ENCODE measurements around the gene E2F4.

E2F4 gene

DNA sequence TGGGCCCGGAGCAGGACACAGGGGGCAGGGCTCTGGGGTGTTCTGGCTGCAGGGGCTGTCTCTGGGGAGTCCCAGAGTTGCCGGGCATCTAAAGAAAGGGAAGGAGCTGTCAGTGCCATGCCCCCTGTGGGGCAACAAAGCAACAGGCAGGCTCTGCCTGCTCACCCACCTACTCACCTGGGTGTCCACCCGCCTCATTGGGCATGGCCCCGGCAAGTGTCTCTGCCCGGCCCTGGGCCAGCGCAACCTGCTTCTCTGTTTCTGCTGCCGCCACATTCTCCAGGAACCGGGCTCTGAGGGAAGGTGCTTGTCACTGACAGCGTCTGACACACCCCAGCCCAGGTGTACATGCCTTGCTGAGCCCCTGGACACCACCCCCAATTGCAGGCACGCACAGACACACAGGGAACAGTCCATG, 42.2 kb downstream of the E2F4 start:
- no peak for DNase-seq (ENCODE audit: low read depth in 2 of 2)

- no peak for DNase-seq (ENCODE audit: low read depth in 2 of 2)
Observed at GRCh38 chr16:67235816-67236562, 44.0 kb downstream of the E2F4 start.

- DNase-seq (ENCODE audit: low read depth in 2 of 2) = peak; percentile 73 to 93
Observed at GRCh38 chr16:67236563-67237395, 44.8 kb downstream of the E2F4 start.

GRCh38 chr16:67237396-67238277, 45.7 kb downstream of the E2F4 start:
- no peak for DNase-seq (ENCODE audit: low read depth in 2 of 2)

GRCh38 chr16:67238278-67238575, 46.3 kb downstream of the E2F4 start:
- no peak for DNase-seq (ENCODE audit: low read depth in 2 of 2)

DNA sequence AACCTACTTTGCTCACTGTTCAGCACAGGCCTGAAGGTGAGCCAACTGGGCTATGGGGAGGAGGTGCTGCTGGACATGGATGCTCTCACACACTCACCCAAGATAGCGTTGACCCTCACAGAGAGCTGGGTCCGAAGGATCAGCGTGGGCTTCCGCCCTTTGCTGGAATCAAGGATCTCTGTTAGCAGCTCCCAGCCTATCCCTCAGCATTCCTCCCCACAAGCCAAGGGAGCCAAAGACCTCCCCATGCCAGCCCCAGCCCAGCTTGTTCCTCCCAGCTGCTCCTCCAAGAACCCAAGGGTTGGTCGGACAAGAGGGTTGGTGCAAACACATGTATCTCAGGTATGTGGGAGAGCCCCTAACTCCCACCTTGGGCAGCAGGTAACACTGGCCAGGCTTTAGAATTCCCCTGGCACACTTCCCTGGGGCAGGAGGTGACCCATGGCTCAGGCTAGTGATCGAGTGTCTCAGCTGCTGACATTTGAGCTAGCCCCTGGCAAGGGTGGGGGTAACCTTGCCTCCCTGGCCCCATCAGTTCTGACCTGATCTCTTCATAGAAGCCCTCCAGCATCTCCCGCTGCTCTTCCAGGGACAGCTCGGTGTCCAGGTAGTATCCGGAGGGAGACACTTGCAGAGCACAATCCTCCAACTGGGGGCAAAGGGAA, 47.0 kb downstream of the E2F4 start:
- no peak for DNase-seq (ENCODE audit: low read depth in 2 of 2)

DNA sequence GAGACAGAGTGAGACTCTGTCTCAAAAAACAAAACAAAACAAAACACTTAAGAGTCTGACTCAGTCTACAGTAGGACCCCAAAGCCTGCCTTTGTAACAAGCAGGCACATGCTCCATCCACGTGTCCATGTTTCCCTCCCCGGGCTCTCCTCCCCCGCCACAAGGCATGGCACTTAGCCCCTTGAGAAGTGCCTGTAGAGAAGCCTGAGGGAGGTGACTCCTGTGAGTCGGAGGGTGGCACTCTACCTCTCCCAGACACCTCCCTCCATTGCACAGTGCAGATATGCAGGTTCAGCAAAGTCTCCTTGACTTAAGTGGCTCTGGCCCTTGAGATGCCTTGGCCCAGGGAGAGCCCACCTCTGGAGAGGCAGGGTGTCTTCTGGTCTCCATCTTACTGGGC, 48.6 kb downstream of the E2F4 start:
- DNase-seq (ENCODE audit: low read depth in 2 of 2) = no peak

DNA sequence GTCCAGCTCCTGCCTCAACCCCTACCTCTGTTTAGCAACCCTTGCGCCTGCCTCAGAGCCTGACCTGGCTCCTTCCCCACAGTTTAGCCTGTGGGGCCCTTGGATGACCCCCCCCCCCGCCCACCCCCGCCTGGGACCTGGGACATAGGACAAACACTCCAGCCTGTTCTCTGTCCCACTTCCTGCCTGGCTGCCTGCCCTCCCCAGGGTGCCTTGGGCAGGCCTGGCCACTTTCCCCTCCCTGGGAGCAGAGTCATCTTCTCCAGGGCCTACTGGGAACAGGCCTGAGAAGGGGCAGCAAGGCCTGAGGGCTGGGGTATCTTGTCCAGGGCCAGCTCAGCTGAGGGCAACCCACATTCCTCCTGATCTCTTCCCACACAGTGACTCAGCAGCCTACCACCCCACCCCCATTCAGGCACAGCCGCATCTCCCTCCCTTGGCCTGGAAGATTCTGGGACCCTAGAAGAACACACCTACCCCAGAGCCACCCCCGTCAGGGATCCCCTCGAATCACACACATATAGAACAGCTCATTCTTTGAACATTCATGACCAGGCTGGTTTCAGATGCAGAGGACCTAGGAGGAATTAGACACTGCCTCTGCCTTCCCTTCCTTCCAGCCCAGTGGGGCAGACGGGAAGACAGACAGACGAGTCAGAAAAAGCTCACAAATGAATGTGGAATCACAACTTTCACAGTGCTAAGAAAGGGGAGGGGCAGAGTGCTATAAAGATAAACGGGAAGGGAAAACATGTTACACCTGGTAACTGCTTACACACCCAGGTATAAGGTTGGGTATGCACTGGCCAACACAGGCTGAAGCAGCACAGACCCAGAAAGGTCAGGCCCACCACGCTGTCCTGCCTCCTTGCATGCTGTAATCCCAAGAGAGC, 49.3 kb downstream of the E2F4 start:
- no peak for DNase-seq (ENCODE audit: low read depth in 2 of 2)

DNA sequence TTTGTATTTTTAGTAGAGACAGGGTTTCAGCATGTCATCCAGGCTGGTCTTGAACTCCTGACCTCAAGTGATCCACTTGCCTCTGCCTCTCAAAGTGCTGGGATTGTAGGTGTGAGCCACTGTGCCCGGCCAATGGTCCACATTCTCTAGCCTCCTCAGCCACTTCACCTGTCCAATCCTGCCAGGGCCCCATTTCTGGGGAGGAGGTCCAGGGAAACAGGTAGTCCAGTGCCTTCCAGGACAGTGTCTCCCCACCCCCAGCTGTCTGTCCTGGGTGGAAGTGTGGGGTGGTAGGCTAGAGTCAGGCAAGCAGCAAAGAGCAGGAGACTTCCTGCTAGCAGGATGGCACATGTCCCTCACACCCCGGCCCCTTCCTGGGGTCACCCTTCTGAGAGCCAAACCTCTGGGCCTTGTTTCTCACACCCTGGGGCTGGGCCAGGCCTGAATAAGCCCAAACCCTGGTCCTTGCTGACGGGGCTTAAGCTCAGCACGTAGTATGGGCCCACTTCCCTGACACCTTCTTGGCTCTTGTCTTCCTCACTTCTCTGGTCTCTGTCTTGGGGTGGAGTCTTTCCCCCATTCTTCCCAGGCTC, 50.3 kb downstream of the E2F4 start:
- DNase-seq (ENCODE audit: low read depth in 2 of 2) = no peak

DNA sequence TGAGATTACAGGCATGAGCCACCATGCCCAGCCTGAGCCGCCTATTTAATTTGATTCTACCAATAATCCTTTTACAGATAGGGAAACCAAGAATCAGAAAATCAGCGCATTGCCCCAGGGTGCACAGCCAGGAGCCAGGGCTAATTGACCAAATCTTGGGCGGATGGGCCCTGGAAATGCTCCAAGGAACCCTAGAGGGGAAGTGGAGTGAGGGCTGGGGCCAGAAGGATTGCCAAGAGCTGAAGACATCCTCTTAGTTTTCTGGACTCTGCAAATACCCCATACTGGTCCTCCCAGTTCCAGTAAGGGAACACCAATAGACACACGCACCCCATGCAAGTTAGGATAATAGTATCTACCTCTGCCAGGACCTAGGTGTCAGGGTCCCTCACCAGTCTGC, 51.5 kb downstream of the E2F4 start:
- no peak for DNase-seq (ENCODE audit: low read depth in 2 of 2)

- DNase-seq (ENCODE audit: low read depth in 2 of 2) = peak; percentile 55 to 71
Observed at GRCh38 chr16:67244387-67245185, 52.6 kb downstream of the E2F4 start.

DNA sequence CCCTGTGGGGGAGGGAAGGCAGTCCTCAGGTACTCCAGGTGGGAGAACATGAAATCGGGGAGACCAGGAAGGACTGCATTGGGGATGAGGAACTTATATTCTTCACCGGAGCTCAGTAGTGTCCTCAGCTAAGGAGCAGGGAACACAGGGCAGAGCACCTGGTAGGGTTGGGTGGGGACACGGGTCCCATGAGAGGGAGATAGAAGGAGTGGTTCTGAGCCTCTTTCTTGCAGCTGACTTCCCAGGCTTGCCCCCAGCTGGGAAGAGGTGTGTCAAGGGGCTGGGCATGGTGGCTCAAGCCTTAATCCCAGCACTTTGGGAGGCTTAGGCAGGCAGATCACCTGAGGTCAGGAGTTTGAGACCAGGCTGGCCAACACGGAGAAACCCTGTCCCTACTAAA, 53.2 kb downstream of the E2F4 start:
- no peak for DNase-seq (ENCODE audit: low read depth in 2 of 2)

GRCh38 chr16:67245674-67246080, 53.7 kb downstream of the E2F4 start:
- DNase-seq (ENCODE audit: low read depth in 2 of 2) = no peak

GRCh38 chr16:67246081-67246755, 54.3 kb downstream of the E2F4 start:
- DNase-seq (ENCODE audit: low read depth in 2 of 2) = peak in 1 of 2 donors; percentile 54

DNA sequence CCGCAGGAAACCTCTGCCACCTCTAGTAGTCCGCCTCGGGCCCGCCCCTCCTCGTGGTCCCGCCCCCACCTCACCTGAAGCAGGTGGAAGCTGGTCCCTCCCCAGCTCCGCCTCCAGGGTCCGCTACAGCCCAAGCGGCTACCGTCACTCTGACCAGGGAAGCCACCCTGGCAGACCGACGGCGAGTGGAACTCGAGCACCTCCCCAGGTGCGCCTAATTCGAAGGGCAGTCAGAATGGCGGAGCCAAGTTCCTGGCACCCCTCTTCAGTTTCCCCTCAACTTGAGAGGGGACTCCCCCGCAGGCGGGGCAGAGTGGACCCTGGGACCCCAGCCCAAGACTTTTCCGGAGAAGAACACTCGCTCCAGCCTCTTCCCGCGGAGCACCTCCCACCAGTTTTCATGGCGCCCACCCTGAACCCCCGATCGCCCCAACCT, 54.8 kb downstream of the E2F4 start:
- no peak for DNase-seq (ENCODE audit: low read depth in 2 of 2)

DNA sequence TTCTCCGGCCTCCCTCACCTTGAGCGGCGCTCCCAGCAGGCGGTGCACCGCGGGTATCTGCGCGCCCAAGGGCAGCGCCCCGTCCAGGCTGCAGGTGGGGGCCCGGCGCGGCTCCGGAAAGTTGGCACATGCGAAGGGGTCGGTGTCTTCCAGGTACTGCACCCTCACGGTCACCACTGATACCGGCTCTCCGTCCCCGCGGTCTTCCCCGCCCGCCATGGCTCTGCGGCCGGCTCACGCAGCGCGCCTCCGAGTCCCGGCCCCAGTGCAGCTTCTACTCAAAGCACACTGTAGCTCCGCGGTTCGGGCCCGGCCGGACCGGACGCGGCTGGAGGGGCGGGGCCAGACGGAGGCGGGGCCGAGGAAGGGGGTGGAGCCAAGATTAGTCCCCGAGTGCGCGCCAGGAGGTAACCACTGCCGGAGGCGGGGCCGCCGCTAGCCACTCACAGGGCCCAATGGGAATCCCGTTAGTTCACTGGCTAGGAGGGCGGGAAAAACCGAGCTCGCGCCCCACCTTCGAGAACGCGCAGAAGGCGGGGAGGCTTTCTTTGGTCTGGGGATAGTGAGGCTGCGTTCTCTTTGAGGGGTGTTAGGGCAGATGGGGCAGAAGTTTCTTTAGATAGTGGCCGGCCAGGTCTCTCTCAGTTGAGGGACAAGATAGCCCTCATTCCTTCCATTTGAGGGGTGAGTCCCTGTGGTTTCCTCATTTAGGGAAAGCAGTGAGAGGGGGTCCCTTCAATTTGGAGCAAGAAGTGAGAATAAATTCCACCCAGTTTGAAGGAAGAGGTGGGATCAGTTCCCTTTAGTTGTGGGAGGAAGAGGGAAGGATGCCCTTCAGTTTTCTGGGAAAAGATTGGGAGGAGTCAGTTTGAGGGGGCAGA, 55.5 kb downstream of the E2F4 start, which contains the start of gene FHOD1:
Gene FHOD1 (minus strand): TSS at position 290 of the 881 bp plus-strand sequence. CDS start 71 bp downstream, at position 219.
- DNase-seq (ENCODE audit: low read depth in 2 of 2) = peak; percentile 99

DNA sequence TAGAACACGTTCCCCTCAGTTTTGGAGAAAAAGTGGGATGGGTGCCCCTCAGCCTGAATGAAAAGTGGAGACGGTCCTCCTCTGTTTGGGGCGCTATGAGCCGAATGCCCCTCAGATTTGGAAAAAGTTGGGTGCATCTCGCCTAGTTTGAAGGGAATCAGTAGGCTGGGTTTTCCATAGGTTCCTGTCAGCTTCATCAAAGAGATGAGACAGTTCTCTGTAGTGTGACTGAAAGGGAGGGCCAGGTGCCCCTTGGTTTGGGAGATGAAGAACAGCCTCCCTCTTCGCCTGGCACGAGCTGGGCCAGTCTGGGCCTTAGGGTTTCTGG, 56.1 kb downstream of the E2F4 start:
- no peak for DNase-seq (ENCODE audit: low read depth in 2 of 2)

All from stimulated activated CD4-positive, alpha-beta T cell treated with anti-CD3 and anti-CD28 coated beads, Interleukin-4, amount 100 ng/mL, for 48 hours (primary cell).